CD14-positive monocyte (primary cell): Measurements from ENCODE around the gene FBN2. TPM values are rescaled to one million over a fixed set of nuclear protein-coding genes. Genes with fewer than 3 reads are reported as not detected.
A peak's percentile ranks its signal among the peaks of the same experiment; 100 is the strongest.

ENCODE experiments used
- DNase-seq, 3 donors: peaks; one replicate each; pipeline ENCODE4 v3.0.0-alpha.2; 2011 to 2022
- H2AFZ ChIP-seq: 2 replicates; pipeline ENCODE4 v1.6.0; 2012; ENCODE audit warnings: mild to moderate bottlenecking, low read depth, low read length, inconsistent platforms; ENCODE audit not compliant: insufficient read depth, poor library complexity, severe bottlenecking
- H3K27ac ChIP-seq, 2 donors: 1 replicate in 1 of 2; 2 replicates in 1 of 2; pipeline ENCODE4 v1.5.1; 2012 to 2013; ENCODE audit warnings: low read length in 2 of 2, control low read depth in 1 of 2, inconsistent platforms in 1 of 2, low read depth in 1 of 2, mild to moderate bottlenecking in 1 of 2
- H3K27me3 ChIP-seq, 2 donors: one replicate each; pipeline versions ENCODE4 v1.6.0 to v1.6.1; 2011 to 2013; ENCODE audit warnings: low read length in 2 of 2; ENCODE audit not compliant: control insufficient read depth in 2 of 2, insufficient read depth in 2 of 2
- H3K36me3 ChIP-seq, 2 donors: replicated peaks in 1 of 2; 1 replicate in 1 of 2; 2 replicates in 1 of 2; pipeline versions ENCODE4 v1.5.1 to v1.6.1; 2012 to 2013; ENCODE audit warnings: low read length in 2 of 2, control low read depth in 1 of 2, inconsistent platforms in 1 of 2, mild to moderate bottlenecking in 1 of 2; ENCODE audit not compliant: insufficient read depth in 2 of 2, control insufficient read depth in 1 of 2
- H3K4me1 ChIP-seq, 2 donors: 1 replicate in 1 of 2; 2 replicates in 1 of 2; pipeline versions ENCODE4 v1.5.1 to v1.6.1; 2012 to 2013; ENCODE audit warnings: low read length in 2 of 2, control low read depth in 1 of 2, inconsistent platforms in 1 of 2, mild to moderate bottlenecking in 1 of 2, moderate library complexity in 1 of 2; ENCODE audit not compliant: insufficient read depth in 2 of 2, control insufficient read depth in 1 of 2
- H3K4me2 ChIP-seq: replicated peaks from 2 replicates; pipeline ENCODE3; 2012; ENCODE audit warnings: low read length, moderate library complexity, mild to moderate bottlenecking; ENCODE audit not compliant: poor library complexity, severe bottlenecking; ENCODE audit errors: extremely low read depth
- H3K4me3 ChIP-seq, 3 experiments: fragments of 200-600 bp in 1 of 3; sonication (generic) in 1 of 3; replicated peaks in 1 of 3; 1 replicate in 2 of 3; 2 replicates in 1 of 3; pipeline ENCODE4 v1.5.1; 2011 to 2013; ENCODE audit warnings: low read length in 3 of 3, mild to moderate bottlenecking in 3 of 3, control low read depth in 2 of 3, low read depth in 2 of 3, inconsistent platforms in 1 of 3, moderate library complexity in 1 of 3
- H3K79me2 ChIP-seq: 2 replicates; pipeline ENCODE4 v1.6.0; 2012; ENCODE audit warnings: mild to moderate bottlenecking, control low read depth, inconsistent platforms, low read length, moderate library complexity; ENCODE audit not compliant: insufficient read depth
- H3K9ac ChIP-seq: 2 replicates; pipeline ENCODE4 v1.6.0; 2017; ENCODE audit warnings: low read length, mild to moderate bottlenecking; ENCODE audit not compliant: insufficient read depth, poor library complexity, severe bottlenecking
- H3K9me3 ChIP-seq, 2 donors: replicated peaks in 1 of 2; 1 replicate in 1 of 2; 2 replicates in 1 of 2; pipeline versions ENCODE4 v1.5.1 to v1.6.1; 2012 to 2013; ENCODE audit warnings: low read length in 2 of 2, control low read depth in 1 of 2; ENCODE audit not compliant: control insufficient read depth in 1 of 2, insufficient read depth in 1 of 2
- H4K20me1 ChIP-seq: 2 replicates; pipeline ENCODE4 v1.6.0; 2012; ENCODE audit warnings: mild to moderate bottlenecking, low read length, control low read depth, moderate library complexity; ENCODE audit not compliant: insufficient read depth
- H3K27ac Mint-ChIP-seq, 7 donors: one replicate each; pipeline ENCODE4 v1.8.0; 2020; ENCODE audit warnings: mild to moderate bottlenecking in 7 of 7, mixed read lengths in 7 of 7, moderate library complexity in 6 of 7, inconsistent platforms in 2 of 7
- H3K27me3 Mint-ChIP-seq, 3 donors: one replicate each; pipeline ENCODE4 v1.8.0; 2021 to 2022; ENCODE audit warnings: low read depth in 3 of 3, mild to moderate bottlenecking in 3 of 3, mixed read lengths in 3 of 3, moderate library complexity in 3 of 3, inconsistent platforms in 1 of 3
- H3K36me3 Mint-ChIP-seq, 2 donors: one replicate each; pipeline ENCODE4 v1.8.0; 2020; ENCODE audit warnings: mixed read lengths in 2 of 2, inconsistent platforms in 1 of 2, mild to moderate bottlenecking in 1 of 2
- H3K4me1 Mint-ChIP-seq: one replicate; pipeline ENCODE4 v1.8.0; 2020; ENCODE audit warnings: mild to moderate bottlenecking, mixed read lengths
- H3K4me3 Mint-ChIP-seq, 2 donors: one replicate each; pipeline ENCODE4 v1.8.0; 2020; ENCODE audit warnings: mild to moderate bottlenecking in 2 of 2, mixed read lengths in 2 of 2, moderate library complexity in 1 of 2
- H3K9me3 Mint-ChIP-seq, 7 donors: one replicate each; pipeline ENCODE4 v1.8.0; 2020 to 2022; ENCODE audit warnings: mixed read lengths in 7 of 7, mild to moderate bottlenecking in 6 of 7, moderate library complexity in 6 of 7, inconsistent platforms in 2 of 7
- CTCF ChIP-seq: fragments of 200-600 bp; IDR thresholded peaks from one replicate; pipeline ENCODE4 v1.8.0; 2022; ENCODE audit warnings: antibody characterized with exemption, mild to moderate bottlenecking
- WGBS: methylation state at CpG from one replicate; pipeline ENCODE4 v1.1.5; 2013; ENCODE audit warnings: missing lambda C conversion rate; ENCODE audit not compliant: insufficient coverage; 5-methylcytosine and 5-hydroxymethylcytosine counted together
- intact Hi-C, 2 donors: fragments of 100-400 bp; cut with micrococcal nuclease; formaldehyde crosslinking; loops; one replicate each; pipeline versions ENCODE4 v1.15.0 to v1.15.1; 2023
- polyA plus RNA-seq, 3 donors: library from polyadenylated mRNA; depleted of rRNA in 1 of 3; unstranded in 2 of 3; stranded (reverse) in 1 of 3; fragments of 300-500 nt in 2 of 3; fragments of >200 nt in 1 of 3; fragmentation: Illumina TruSeq in 2 of 3; gene quantifications; 1 replicate in 2 of 3; 2 replicates in 1 of 3; pipeline ENCODE4 v1.2.3, GENCODE V29; 2012 to 2021

Gene FBN2
- polyA plus RNA-seq, 3 donors: 0.85 to 19.3 (median 4.2) TPM

GRCh38 chr5:128472919-128473318, 65.1 kb downstream of the FBN2 start:
- Histone ChIP-seq H3K27ac (no peak overlapping the region), H2AFZ (no peak overlapping the region), H3K79me2 (no peaks in the 10 kb centered on the region), H3K27me3 (no peaks in the 10 kb centered on the region), H4K20me1 (no peaks in the 10 kb centered on the region), H3K4me3 (no peak overlapping the region), H3K4me1 (no peaks in the 10 kb centered on the region), H3K4me2 (no peak overlapping the region), H3K36me3 (peaks cover 0 to 32% of the 10 kb centered on the region in 2 donors), H3K9me3 (no peaks in the 10 kb centered on the region), H3K9ac (no peak overlapping the region)
- H3K27ac Mint-ChIP-seq: no peak overlapping the region
- no peak overlapping the region for H3K4me3 Mint-ChIP-seq
- peaks cover 12 to 19% of the 10 kb centered on the region in 2 donors for H3K36me3 Mint-ChIP-seq
- TF ChIP-seq CTCF: no peak
- intact Hi-C loops: no loop called here
- H3K4me1 Mint-ChIP-seq: peaks cover 5% of the 10 kb centered on the region
- H3K9me3 Mint-ChIP-seq: peaks cover 0 to 5% (median 2%) of the 10 kb centered on the region in 7 donors
- peaks cover 0 to 2% (median 0%) of the 10 kb centered on the region in 3 donors for H3K27me3 Mint-ChIP-seq
- 100% methylated on average over 2 of the region's 4 CpGs for WGBS
- no peak for DNase-seq

GRCh38 chr5:128472036-128472435, 66.0 kb downstream of the FBN2 start:
- intact Hi-C loops: no loop called here

More at GRCh38 chr5:128472036-128472435, 66.0 kb downstream of the FBN2 start:
- Histone ChIP-seq H2AFZ (no peak overlapping the region), H3K27me3 (no peaks in the 10 kb centered on the region), H3K9ac (no peak overlapping the region), H3K36me3 (peaks cover 0 to 37% of the 10 kb centered on the region in 2 donors), H3K27ac (no peak overlapping the region), H3K4me3 (no peak overlapping the region), H3K4me2 (no peak overlapping the region), H3K9me3 (no peaks in the 10 kb centered on the region), H3K4me1 (no peaks in the 10 kb centered on the region), H3K79me2 (no peaks in the 10 kb centered on the region), H4K20me1 (no peaks in the 10 kb centered on the region)
- Mint-ChIP-seq H3K36me3 (peaks cover 12 to 19% of the 10 kb centered on the region in 2 donors), H3K4me1 (peaks cover 5% of the 10 kb centered on the region), H3K9me3 (peaks cover 0 to 5% (median 2%) of the 10 kb centered on the region in 7 donors), H3K4me3 (no peak overlapping the region), H3K27ac (peak overlapping the region in 1 of 7 donors; percentile 61), H3K27me3 (peaks cover 0 to 2% (median 0%) of the 10 kb centered on the region in 3 donors)
- DNase-seq: no peak
- TF ChIP-seq CTCF: no peak
- WGBS: no CpG with 5 or more reads among the region's 2 CpGs
